C1 segment of cervical spinal cord (tissue), 14 donors: ENCODE results near the gene CD52.
A peak's percentile ranks its signal among the peaks of the same experiment; 100 is the strongest.

Source experiments
- DNase-seq, 14 donors: peaks; one replicate each; lab custom pipeline; 2025; lab: John Stamatoyannopoulos, UW

Gene CD52

DNA sequence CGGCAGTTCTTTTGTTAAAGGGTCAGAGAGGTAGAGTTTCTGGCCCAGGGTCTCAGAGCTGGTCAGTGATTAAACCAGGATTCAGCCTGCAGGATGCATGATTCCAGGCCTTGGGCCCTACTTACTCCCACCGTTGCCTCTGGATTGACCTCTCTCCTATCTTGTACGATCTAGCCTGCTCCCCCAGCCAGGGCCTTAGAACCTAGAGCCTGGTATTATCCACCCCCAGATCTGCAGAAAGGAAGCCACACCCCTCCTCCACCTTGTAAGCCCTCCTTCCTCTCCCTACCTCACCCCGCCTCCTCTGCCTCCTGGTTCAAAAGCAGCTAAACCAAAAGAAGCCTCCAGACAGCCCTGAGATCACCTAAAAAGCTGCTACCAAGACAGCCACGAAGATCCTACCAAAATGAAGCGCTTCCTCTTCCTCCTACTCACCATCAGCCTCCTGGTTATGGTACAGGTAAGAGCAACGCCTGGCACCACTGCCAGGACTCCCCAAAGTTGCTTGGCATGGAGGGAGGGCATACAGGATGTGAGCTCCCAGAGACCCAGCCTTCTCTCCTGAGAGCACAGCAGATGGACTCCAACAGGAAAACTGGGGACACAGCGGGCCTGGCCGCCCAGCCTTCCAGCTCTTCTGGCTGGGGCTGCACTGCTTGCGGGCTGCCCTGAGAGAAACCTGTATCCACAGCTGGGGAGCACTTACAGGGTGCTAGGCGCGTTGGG, at the start of gene CD52:
CD52 (plus strand) TSS at position 347 of the 726 bp plus-strand sequence; CDS start at position 407, 60 bp downstream.
- no peak for DNase-seq

DNA sequence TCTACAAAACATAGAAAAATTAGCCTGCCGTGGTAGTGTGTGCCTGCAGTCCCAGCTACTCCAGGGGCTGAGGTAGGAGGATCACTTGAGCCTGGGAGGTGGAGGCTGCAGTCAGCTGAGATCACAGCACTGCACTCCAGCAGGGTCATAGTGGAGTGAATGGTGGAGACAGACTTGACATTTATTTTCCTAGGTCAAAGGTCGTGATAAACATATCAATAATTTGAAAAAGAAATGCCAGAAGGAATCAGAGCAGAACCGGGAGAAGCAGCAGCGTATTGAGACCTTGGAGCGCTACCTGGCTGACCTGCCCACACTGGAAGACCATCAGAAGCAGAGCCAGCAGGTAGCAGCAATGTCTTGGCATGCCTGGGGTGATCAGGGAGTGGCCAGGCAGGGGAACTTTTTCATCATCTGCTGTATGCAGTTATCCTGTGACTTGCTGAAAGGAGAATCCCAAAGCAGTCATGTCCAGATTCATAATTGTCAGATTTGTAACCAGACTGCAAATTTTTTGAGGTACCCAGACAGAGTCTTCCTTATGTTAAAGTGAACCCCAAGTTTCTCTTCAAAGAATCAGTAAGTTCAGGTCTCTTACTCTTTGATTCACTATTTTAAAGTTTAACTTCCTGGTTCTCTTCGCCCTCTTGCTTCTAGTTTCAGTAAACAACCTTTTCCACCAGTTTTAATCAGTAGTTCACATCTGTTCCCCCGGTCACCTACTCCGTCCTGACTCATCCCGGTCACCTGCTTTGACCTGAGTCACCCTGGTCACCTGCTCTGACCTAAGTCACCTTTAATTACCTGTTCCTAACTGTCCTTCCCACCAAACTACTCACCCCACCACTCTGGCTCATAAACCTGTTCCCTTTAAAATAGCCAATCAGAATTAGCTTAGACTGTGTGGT, 49.2 kb upstream of the CD52 start:
- no peak for DNase-seq

- DNase-seq, result no peak
Measured at GRCh38 chr1:26269198-26269550, 48.6 kb upstream of the CD52 start.

DNA sequence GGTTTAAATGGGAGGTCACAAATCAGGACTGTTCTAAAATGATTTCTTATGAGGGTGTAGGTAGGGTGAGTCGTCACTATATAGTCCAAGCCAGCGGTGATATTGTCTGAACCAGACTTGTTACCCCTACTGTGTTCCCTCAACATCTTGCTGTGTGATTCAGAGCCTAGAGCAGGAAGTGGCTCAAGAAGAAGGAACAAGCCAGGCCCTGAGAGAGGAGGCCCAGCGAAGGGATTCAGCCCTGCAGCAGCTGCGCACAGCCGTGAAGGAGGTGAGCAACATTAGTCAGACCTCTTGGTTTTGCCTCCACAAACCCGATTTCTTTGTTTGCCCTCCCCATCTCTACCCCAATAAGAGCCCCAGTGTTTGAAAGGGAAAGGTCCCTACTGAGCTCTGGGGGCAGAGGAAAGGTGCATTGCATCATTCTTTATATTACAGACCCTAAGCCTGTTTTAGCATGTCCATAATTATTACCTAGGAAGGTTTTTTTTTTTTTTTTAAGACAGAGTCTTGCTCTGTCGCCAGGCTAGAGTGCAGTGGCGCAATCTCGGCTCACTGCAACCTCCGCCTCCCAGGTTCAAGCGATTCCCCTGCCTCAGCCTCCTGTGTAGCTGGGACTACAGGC, 42.8 kb upstream of the CD52 start:
- no peak for DNase-seq

- DNase-seq, result peak in 12 of 14 donors; percentile 20 to 77 (median 66)
Measured at GRCh38 chr1:26275580-26276431, 42.0 kb upstream of the CD52 start.

DNA sequence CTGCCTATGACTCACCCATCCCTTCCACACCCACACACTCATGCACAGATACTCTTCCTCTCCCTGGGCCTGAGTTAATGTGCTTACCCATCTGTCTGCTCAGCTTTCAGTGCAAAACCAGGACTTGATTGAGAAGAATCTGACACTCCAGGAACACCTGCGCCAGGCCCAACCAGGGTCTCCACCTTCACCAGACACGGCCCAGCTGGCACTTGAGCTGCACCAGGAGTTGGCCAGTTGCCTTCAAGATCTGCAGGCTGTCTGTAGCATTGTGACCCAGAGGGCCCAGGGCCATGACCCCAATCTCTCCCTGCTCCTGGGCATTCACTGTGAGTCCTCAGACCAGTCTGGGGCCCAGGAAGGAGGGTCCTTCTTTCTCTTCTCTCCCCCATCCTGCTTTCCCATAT, 41.3 kb upstream of the CD52 start:
- DNase-seq, result peak in 2 of 14 donors; percentile 29 to 35

- DNase-seq, result no peak
Measured at GRCh38 chr1:26277261-26277661, 40.5 kb upstream of the CD52 start.

DNA sequence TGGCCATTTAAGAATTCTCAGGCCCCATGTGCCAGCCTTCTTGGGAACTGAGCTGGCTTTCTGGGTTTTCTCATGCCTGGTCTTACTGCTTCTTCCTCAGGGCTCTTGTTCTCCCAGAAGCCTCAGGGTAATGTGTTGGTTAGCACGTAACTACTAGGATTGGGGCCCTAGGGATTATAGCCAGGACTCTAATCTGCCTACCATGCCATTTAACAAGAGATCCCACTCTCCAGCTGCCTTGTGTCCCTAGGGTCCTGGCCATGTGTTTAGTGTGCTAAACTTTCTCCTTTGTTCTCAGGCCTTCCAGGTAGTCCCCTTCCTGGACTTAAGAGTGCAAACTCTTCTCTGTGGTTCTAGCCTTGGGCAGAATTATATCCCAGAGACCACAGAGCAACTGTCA, 40.0 kb upstream of the CD52 start:
- DNase-seq, result no peak

DNA sequence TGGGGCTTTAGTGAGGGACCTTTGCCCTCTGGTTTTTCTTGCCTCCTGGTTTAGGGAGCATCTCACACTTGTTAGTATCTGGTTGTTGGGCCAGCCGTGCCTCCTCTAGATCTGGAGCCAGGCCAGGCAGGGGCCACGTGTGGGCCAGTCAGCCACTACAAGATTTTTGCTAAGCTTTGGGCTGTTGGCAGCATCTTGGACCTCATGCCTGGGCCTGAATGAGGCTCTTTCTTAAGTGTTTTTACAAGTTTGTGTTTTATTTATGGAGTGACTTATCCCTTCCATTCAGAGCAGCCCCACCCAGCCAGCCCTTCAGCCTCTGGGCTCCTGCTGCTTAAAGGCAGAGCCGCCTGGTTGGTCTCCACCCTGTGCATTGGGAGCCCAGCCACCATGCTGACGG, 39.5 kb upstream of the CD52 start:
- peak in 5 of 14 donors; percentile 19 to 58 (median 27) for DNase-seq

DNA sequence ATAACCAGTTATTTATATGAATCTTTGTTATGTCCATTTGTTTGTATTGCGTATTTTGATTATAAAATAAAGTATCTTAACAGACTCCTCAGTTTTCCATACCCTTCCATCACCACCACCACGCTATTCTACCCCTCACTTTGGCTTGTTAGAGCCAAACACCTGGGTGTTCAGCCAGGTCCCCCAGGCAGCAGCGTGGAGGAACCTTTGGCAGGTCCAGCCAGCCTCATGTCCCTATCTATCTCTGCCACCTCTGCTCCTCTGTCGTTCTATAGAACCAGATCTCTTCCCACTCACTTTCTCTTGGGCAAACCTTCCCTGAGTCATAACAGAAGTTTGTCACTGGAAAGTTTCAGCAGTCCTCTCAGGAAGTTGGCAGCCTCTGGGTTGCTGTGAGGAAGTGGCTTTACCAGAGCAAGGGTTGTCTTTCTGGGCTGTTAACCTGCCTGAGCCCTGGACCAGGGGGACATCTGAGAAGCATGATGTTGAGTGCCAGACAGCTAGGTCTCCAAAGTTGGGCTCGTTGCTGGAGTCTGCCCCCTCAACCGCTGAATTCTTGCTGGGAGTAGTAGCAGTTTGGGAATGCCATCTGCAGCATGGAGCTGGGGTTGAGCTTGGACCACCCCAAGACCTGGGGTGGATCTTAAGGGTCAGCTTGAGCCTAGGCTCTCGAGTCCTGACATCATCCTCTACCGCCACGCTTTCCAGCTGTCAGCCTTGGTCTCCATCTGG, 38.9 kb upstream of the CD52 start:
- DNase-seq, result peak in 2 of 14 donors; percentile 18 to 22

DNA sequence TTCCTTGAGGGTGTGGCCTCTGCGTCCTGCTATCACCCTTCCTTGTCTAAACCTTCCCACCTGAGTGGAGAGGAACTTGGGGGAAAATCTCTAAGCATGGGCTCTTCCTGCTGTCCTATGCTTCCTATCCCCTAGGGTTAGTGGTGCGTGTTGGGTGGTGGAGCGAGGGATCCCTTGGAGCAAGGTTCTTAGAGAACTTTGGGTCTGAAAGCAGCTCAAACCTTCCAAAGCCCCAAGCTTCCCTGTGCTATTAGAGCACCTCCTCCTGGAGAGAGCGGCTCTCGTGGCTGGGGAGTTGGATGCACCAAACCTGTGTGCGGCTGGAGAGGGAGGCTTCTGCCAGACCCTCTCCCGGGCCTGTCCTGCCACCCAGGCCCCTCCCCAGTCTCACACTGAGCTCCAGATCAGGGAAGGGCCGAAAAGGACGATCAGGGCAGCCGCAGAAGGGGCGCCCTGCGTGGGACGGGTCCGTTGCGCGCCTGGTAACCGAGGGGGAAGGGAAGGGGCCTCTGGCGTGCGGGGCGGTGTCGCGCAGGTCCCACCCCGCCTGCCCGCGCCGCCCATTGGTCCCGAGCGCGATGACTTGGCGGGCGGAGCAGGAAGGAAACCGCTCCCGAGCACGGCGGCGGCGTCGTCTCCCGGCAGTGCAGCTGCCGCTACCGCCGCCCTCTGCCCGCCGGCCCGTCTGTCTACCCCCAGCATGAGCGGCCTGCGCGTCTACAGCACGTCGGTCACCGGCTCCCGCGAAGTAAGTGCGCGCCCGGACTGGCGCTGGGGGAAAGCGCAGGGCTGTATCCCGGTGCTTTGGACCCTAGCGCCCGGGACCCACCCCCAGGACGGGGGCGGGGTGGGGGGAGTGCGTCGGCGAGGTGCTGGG, 38.1 kb upstream of the CD52 start, which contains the start of gene SH3BGRL3:
SH3BGRL3 (plus strand) TSS at position 631 of the 877 bp plus-strand sequence; CDS start at position 701, 70 bp downstream.
- DNase-seq, result peak in 13 of 14 donors; percentile 50 to 85 (median 74)

- peak in 2 of 14 donors; percentile 29 to 43 for DNase-seq
Measured at GRCh38 chr1:26280333-26281042, 37.3 kb upstream of the CD52 start.

DNA sequence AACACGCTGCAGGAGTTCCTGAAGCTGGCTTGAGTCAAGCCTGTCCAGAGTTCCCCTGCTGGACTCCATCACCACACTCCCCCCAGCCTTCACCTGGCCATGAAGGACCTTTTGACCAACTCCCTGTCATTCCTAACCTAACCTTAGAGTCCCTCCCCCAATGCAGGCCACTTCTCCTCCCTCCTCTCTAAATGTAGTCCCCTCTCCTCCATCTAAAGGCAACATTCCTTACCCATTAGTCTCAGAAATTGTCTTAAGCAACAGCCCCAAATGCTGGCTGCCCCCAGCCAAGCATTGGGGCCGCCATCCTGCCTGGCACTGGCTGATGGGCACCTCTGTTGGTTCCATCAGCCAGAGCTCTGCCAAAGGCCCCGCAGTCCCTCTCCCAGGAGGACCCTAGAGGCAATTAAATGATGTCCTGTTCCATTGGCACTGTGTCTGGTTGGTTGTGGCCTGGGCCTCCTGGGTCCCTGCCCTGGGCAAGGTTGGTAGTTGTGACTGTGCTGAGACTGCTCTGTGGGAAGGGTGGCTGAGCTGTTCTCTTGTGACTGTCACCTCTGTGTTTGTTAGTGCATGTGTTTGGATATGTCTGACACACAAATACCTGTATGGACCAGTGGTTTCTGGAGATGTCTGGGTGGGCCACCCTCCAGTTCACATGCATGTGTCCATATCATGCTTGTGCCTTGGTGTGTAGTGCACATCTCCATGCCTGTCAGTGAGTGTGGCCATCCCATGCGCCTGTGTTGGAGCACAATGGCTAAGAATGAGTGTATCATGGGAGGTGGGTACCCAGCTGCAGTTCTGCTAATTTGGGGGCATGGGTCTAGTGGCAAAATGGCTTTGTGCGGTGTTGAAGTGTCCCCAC, 36.4 kb upstream of the CD52 start:
- no peak for DNase-seq

- DNase-seq, result no peak
Measured at GRCh38 chr1:26281971-26282370, 35.8 kb upstream of the CD52 start.

DNA sequence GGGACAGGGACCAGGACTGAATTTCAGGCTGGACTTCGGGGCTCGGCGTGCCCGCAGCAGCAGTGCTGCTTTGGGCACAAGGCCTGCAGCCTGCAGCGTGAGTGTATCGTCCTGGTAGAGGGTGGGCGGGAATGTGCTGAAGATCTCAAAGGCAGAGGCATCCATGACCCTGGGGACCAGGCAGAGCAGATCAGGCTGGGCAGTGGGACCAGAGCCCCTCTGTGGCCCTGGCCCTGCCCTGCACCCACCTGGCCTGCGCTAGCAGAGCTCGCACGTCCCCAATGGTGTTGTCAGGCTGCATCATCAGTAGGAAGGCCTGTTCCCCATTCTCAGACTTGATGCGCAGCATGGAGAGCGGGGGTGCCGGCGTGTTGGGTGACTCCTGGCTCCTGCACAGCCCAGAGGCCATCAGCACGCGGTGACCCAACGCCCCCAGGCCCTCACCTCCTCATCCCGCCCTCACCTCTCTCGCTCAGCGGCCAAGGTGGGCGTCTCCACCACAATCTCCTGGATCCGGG, 35.3 kb upstream of the CD52 start:
- DNase-seq, result no peak

- no peak for DNase-seq
Measured at GRCh38 chr1:26283279-26283853, 34.4 kb upstream of the CD52 start.
